Endothelial cell of umbilical vein (primary cell): ENCODE measurements around the gene DGKG. TPM values are rescaled to one million over a fixed set of nuclear protein-coding genes. Genes with fewer than 3 reads are reported as not detected.

Experiments
- BruUV-seq: library from RNA; stranded (reverse); fragments of 400-500 nt; replicated peaks from 2 replicates; lab custom pipeline; 2021; lab: Mats Ljungman, UMichigan
- CTCF ChIA-PET: fragments of 300-600, 350-600 bp; sonication (Branson Sonifier 250); formaldehyde crosslinking; loops from one replicate; lab custom pipeline; 2021; ENCODE audit warnings: antibody characterized with exemption, inconsistent platforms; lab: Charles Lee
- POLR2A ChIA-PET: fragments of 300-600, 350-600 bp; sonication (Branson Sonifier 250); formaldehyde crosslinking; loops from one replicate; lab custom pipeline; 2021; ENCODE audit warnings: antibody characterized with exemption, inconsistent platforms; lab: Charles Lee
- DNase-seq: peaks from one replicate; pipeline ENCODE4 v3.0.0-alpha.2; 2011; ENCODE audit warnings: low read depth, low spot score
- FAIRE-seq: peaks from 2 replicates; lab custom pipeline; 2011; peaks lifted over from hg19 to GRCh38; lab: Jason Lieb, UNC
- H2AFZ ChIP-seq: 2 replicates; pipeline ENCODE4 v1.6.0; 2012; ENCODE audit warnings: low read depth, low read length, control low read depth, inconsistent platforms
- H3K27ac ChIP-seq: 2 replicates; pipeline ENCODE4 v1.5.1; 2011; ENCODE audit warnings: low read depth, mild to moderate bottlenecking, control low read depth, low read length, moderate library complexity; ENCODE audit not compliant: insufficient read depth
- H3K27me3 ChIP-seq, 2 experiments: 2 replicates each; pipeline versions ENCODE4 v1.6.0 to v1.6.1; 2011; ENCODE audit warnings: low read length in 2 of 2, mixed read lengths in 1 of 2; ENCODE audit not compliant: control insufficient read depth in 2 of 2, insufficient read depth in 2 of 2
- H3K36me3 ChIP-seq, 2 experiments: 2 replicates in 1 of 2; 3 replicates in 1 of 2; pipeline ENCODE4 v1.5.1; 2011; ENCODE audit warnings: low read length in 2 of 2, mild to moderate bottlenecking in 1 of 2, moderate library complexity in 1 of 2; ENCODE audit not compliant: control insufficient read depth in 2 of 2, insufficient read depth in 2 of 2; ENCODE audit errors: extremely low read depth in 1 of 2
- H3K4me1 ChIP-seq: 3 replicates; pipeline ENCODE4 v1.5.1; 2011; ENCODE audit warnings: mild to moderate bottlenecking, low read length; ENCODE audit not compliant: control insufficient read depth, insufficient read depth; ENCODE audit errors: extremely low read depth
- H3K4me2 ChIP-seq: 2 replicates; pipeline ENCODE4 v1.6.1; 2011; ENCODE audit warnings: low read length, control low read depth, mixed read lengths; ENCODE audit not compliant: insufficient read depth
- H3K4me3 ChIP-seq, 3 experiments: fragments of 200-600 bp in 1 of 3; sonication (generic), shearing (Covaris generic) in 1 of 3; replicated peaks in 1 of 3; 2 replicates each; pipeline ENCODE4 v1.5.1; 2011 to 2016; ENCODE audit warnings: control low read depth in 3 of 3, low read length in 3 of 3, mild to moderate bottlenecking in 2 of 3, inconsistent platforms in 1 of 3, low read depth in 1 of 3, moderate library complexity in 1 of 3; ENCODE audit not compliant: insufficient read depth in 1 of 3
- H3K79me2 ChIP-seq: 2 replicates; pipeline ENCODE4 v1.6.0; 2012; ENCODE audit warnings: low read length, inconsistent platforms; ENCODE audit not compliant: control insufficient read depth, insufficient read depth
- H3K9ac ChIP-seq: replicated peaks from 2 replicates; pipeline ENCODE3; 2011; ENCODE audit warnings: low read length, control low read depth; ENCODE audit not compliant: insufficient read depth; ENCODE audit errors: extremely low read depth
- H3K9me1 ChIP-seq: replicated peaks from 3 replicates; pipeline ENCODE4 v1.6.0; 2011; ENCODE audit warnings: mild to moderate bottlenecking, low read length; ENCODE audit not compliant: control insufficient read depth, insufficient read depth; ENCODE audit errors: extremely low read depth
- H3K9me3 ChIP-seq: replicated peaks from 2 replicates; pipeline ENCODE4 v1.5.1; 2012; ENCODE audit warnings: low read length, inconsistent platforms; ENCODE audit not compliant: control insufficient read depth, insufficient read depth
- H4K20me1 ChIP-seq: replicated peaks from 2 replicates; pipeline ENCODE3; 2011; ENCODE audit warnings: mild to moderate bottlenecking, low read length; ENCODE audit not compliant: control insufficient read depth, insufficient read depth; ENCODE audit errors: extremely low read depth
- CTCF ChIP-seq, 2 donors: IDR thresholded peaks; 1 replicate in 1 of 2; 2 replicates in 1 of 2; pipeline ENCODE4 v1.5.1; 2011; ENCODE audit warnings: low read length in 2 of 2, mild to moderate bottlenecking in 2 of 2, moderate library complexity in 2 of 2, control low read depth in 1 of 2, inconsistent platforms in 1 of 2, low read depth in 1 of 2; ENCODE audit not compliant: insufficient read depth in 1 of 2; ENCODE audit errors: extremely low read depth in 1 of 2
- EZH2 ChIP-seq: IDR thresholded peaks from 2 replicates; pipeline ENCODE4 v1.6.1; 2012; ENCODE audit warnings: borderline replicate concordance, low read depth, mild to moderate bottlenecking, moderate library complexity, low read length, inconsistent platforms; ENCODE audit not compliant: severe bottlenecking
- FOS ChIP-seq: IDR thresholded peaks from 2 replicates; pipeline ENCODE4 v1.6.1; 2011; ENCODE audit warnings: mild to moderate bottlenecking, low read length, moderate library complexity, borderline replicate concordance; ENCODE audit not compliant: insufficient read depth
- GATA2 ChIP-seq: IDR thresholded peaks from 2 replicates; pipeline ENCODE4 v1.7.0; 2011; ENCODE audit warnings: low read depth, mild to moderate bottlenecking, moderate library complexity, mixed read lengths, low read length; ENCODE audit not compliant: insufficient read length, insufficient read depth
- JUN ChIP-seq: IDR thresholded peaks from 2 replicates; pipeline ENCODE4 v1.6.1; 2011; ENCODE audit warnings: borderline replicate concordance, low read depth; ENCODE audit not compliant: insufficient read length, insufficient read depth
- MYC ChIP-seq: IDR thresholded peaks from one replicate; pipeline ENCODE4 v1.6.1; 2011; ENCODE audit warnings: mild to moderate bottlenecking, low read depth, low read length
- POLR2A ChIP-seq: IDR thresholded peaks from 2 replicates; pipeline ENCODE4 v1.6.1; 2012; ENCODE audit warnings: low read depth, mild to moderate bottlenecking, control low read depth, low read length
- POLR2AphosphoS5 ChIP-seq: IDR thresholded peaks from 2 replicates; pipeline ENCODE4 v1.6.1; 2012; ENCODE audit warnings: low read depth, mild to moderate bottlenecking, control low read depth, low read length, moderate library complexity; ENCODE audit not compliant: insufficient read depth
- dilution Hi-C: fragments of 300-500 bp; cut with MboI; formaldehyde crosslinking; loops from one replicate; pipeline ENCODE4 v1.15.0; 2019; ENCODE audit warnings: low sequenced_read_pairs; ENCODE audit not compliant: extremely low pct_ligation_motif_present
- intact Hi-C: fragments of 100-400 bp; cut with micrococcal nuclease; formaldehyde crosslinking; loops from one replicate; pipeline ENCODE4 v1.10.0; 2022
- polyA plus RNA-seq, 4 experiments: library from polyadenylated mRNA; depleted of rRNA in 3 of 4; stranded (reverse) in 3 of 4; unstranded in 1 of 4; fragments of >200 nt; gene quantifications; 2 replicates each; pipeline versions ENCODE4 v1.2.1 to v1.2.3, GENCODE V29; 2011 to 2012; ENCODE audit warnings: missing spikeins in 1 of 4
- total RNA-seq: library from RNA; stranded (reverse); gene quantifications from 2 replicates; pipeline ENCODE4 v1.2.3, GENCODE V29; 2021
- TF ChIP-seq, protein P1 (sequence below): IDR thresholded peaks from 2 replicates; pipeline ENCODE4 v1.6.1; 2011; ENCODE audit not compliant: insufficient read depth, insufficient read length

DGKG gene
- total and polyA plus RNA-seq, 2 donors (not counting 3 experiments of a cell fraction or from before 2014, with no cell fraction given): not detected

DNA sequence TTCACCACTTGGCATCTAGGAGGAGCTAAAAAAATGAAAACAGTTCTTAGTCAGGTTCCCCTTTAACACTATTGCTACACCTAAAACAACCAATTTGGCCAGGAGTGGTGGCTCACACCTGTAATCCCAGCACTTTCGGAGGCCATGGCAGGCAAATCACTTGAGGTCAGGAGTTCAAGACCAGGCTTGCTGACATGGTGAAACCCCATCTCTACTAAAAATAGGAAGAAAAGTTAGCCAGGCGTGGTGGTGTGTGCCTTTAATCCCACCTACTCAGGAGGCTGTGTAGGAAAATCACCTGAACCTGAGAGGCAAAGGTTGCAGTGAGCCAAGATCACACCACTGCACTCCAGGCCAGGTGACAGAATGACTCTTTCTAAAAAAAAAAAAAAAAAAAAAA lies 124.1 kb downstream of the DGKG start:
- H3K9me1 ChIP-seq: no peaks in the 10 kb centered on the region
- no peak overlapping the region for H3K4me2 ChIP-seq
- no peak overlapping the region for H2AFZ ChIP-seq
- CTCF ChIA-PET: interaction anchor here (1.0 kb wide), 1 partner anchor 12 kb away, joined by 5 read pairs; no protein-coding TSS in a partner anchor
- no peak for TF ChIP-seq POLR2AphosphoS5
- TF ChIP-seq POLR2A: no peak
- TF ChIP-seq, protein P1, sequence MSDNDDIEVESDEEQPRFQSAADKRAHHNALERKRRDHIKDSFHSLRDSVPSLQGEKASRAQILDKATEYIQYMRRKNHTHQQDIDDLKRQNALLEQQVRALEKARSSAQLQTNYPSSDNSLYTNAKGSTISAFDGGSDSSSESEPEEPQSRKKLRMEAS: no peak
- TF ChIP-seq GATA2: no peak
- TF ChIP-seq EZH2: no peak
- no peak for TF ChIP-seq FOS
- no peak for TF ChIP-seq CTCF (IDR thresholded peaks at IDR 0.05; ENCODE audit: extremely low read depth in 1 of 2, insufficient read depth in 1 of 2, low read depth in 1 of 2, low read length in 2 of 2)
- no peak for TF ChIP-seq MYC
- TF ChIP-seq JUN: no peak
- H3K9me3 ChIP-seq: no peaks in the 10 kb centered on the region
- BruUV-seq: no TSS peak
- POLR2A ChIA-PET: interaction anchor here (0.6 kb wide), 1 partner anchor 19 kb away, joined by 3 read pairs; no protein-coding TSS in a partner anchor
- DNase-seq: no peak
- intact Hi-C loops: no loop called here
- peaks cover 0 to 4% of the 10 kb centered on the region in 2 experiments for H3K27me3 ChIP-seq
- H3K4me3 ChIP-seq: no peak overlapping the region
- no peaks in the 10 kb centered on the region for H3K4me1 ChIP-seq
- no peak for FAIRE-seq
- no peaks in the 10 kb centered on the region for H3K79me2 ChIP-seq
- H3K27ac ChIP-seq: no peak overlapping the region
- no peaks in the 10 kb centered on the region for H3K36me3 ChIP-seq
- dilution Hi-C loops: no loop called here
- H3K9ac ChIP-seq: no peak overlapping the region
- no peaks in the 10 kb centered on the region for H4K20me1 ChIP-seq
